Dermis blood vessel endothelial cell (primary cell): ENCODE results near the gene TMEM255B. TPM values are rescaled to one million over a fixed set of nuclear protein-coding genes. Genes with fewer than 3 reads are reported as not detected.

Experiments
- DNase-seq: peaks from one replicate; pipeline ENCODE4 v3.0.0; 2010
- total RNA-seq: library from RNA; depleted of rRNA; stranded (reverse); fragments of >200 nt; gene quantifications from 2 replicates; pipeline ENCODE4 v1.2.3, GENCODE V29; 2014

Gene TMEM255B
- total RNA-seq, 1 donor from 2014 or later = 72.3 TPM

GRCh38 chr13:113769881-113770280 is 10.9 kb downstream of the TMEM255B start:
- no peak for DNase-seq

- DNase-seq = no peak
These were observed 11.4 kb downstream of the TMEM255B start for GRCh38 chr13:113770441-113770840.

- peak; percentile 17 for DNase-seq
These were observed 11.9 kb downstream of the TMEM255B start for GRCh38 chr13:113770937-113771336.

GRCh38 chr13:113771709-113772331 is 12.8 kb downstream of the TMEM255B start:
- DNase-seq = peak; percentile 92

GRCh38 chr13:113774177-113775107 is 15.4 kb downstream of the TMEM255B start:
- peak; percentile 94 for DNase-seq

GRCh38 chr13:113775451-113776145 is 16.6 kb downstream of the TMEM255B start:
- no peak for DNase-seq

- no peak for DNase-seq
These were observed 17.5 kb downstream of the TMEM255B start for GRCh38 chr13:113776231-113777125.

- peak; percentile 38 for DNase-seq
These were observed 18.6 kb downstream of the TMEM255B start for GRCh38 chr13:113777311-113778260.

GRCh38 chr13:113781571-113781970 is 22.5 kb downstream of the TMEM255B start:
- no peak for DNase-seq

GRCh38 chr13:113782472-113782871 is 23.4 kb downstream of the TMEM255B start:
- DNase-seq = no peak

GRCh38 chr13:113783200-113783881 is 24.3 kb downstream of the TMEM255B start:
- DNase-seq = no peak

- no peak for DNase-seq
These were observed 25.1 kb downstream of the TMEM255B start for GRCh38 chr13:113783966-113784644.

- no peak for DNase-seq
These were observed 25.6 kb downstream of the TMEM255B start for GRCh38 chr13:113784645-113785024.

- peak; percentile 88 for DNase-seq
These were observed 26.3 kb downstream of the TMEM255B start for GRCh38 chr13:113785051-113786010.

- DNase-seq = peak; percentile 76
These were observed 27.3 kb downstream of the TMEM255B start for GRCh38 chr13:113786262-113786841.

GRCh38 chr13:113787694-113788093 is 28.7 kb downstream of the TMEM255B start:
- no peak for DNase-seq

- DNase-seq = no peak
These were observed 29.5 kb downstream of the TMEM255B start for GRCh38 chr13:113788413-113789135.
